ENCODE data around the gene PPP2CA. TPM values are rescaled to one million over a fixed set of nuclear protein-coding genes. Genes with fewer than 3 reads are reported as not detected.
"Not testable (repeated sequence)": the region's sequence is repeated elsewhere in the genome, so short reads cannot be mapped to it uniquely, and the experiment has no call there.

Gene PPP2CA
- total RNA-seq, 4 donors from 2014 or later: 42.8 to 227 (median 149) TPM

GRCh38 chr5:134224888-134225779 lies 739 bp downstream of the PPP2CA start:
- H3K36me3 ChIP-seq: peaks cover 0 to 6% (median 0%) of the 10 kb centered on the region in 3 donors
- H3K9me3 ChIP-seq: no peaks in the 10 kb centered on the region
- TF ChIP-seq POLR2A (IDR thresholded peaks at IDR 0.05): no peak
- peak; percentile 15 to 43 (median 31) for TF ChIP-seq CTCF (IDR thresholded peaks at IDR 0.05)
- H3K4me3 ChIP-seq: peak overlapping the region; percentile 78 to 99 (median 93)
- peak overlapping the region; percentile 99 to 100 (median 100) for H3K27ac ChIP-seq
- peaks cover 3 to 54% (median 36%) of the 10 kb centered on the region in 4 donors for H3K4me1 ChIP-seq
- peak; percentile 26 to 27 for DNase-seq (ENCODE audit: low spot score in 2 of 2)
- no peaks in the 10 kb centered on the region for H3K27me3 ChIP-seq
- WGBS, 2 donors: 0 to 1% methylated on average over 8 to 36 of the region's 49 CpGs

- H3K27ac ChIP-seq: peak overlapping the region; percentile 99 to 100 (median 100)
- TF ChIP-seq POLR2A (IDR thresholded peaks at IDR 0.05) (no peak), CTCF (IDR thresholded peaks at IDR 0.05) (no peak)
- no peaks in the 10 kb centered on the region for H3K27me3 ChIP-seq
- peaks cover 3 to 69% (median 49%) of the 10 kb centered on the region in 4 donors for H3K4me1 ChIP-seq
- H3K9me3 ChIP-seq: no peaks in the 10 kb centered on the region
- DNase-seq (ENCODE audit: low spot score in 2 of 2): no peak
- peak overlapping the region; percentile 78 to 99 (median 93) for H3K4me3 ChIP-seq
- 21 to 32% methylated on average over 9 of the region's 9 CpGs for WGBS, 2 donors
- H3K36me3 ChIP-seq: peaks cover 0 to 6% (median 0%) of the 10 kb centered on the region in 3 donors
These were observed 2.2 kb downstream of the PPP2CA start for GRCh38 chr5:134223406-134224248.

DNA sequence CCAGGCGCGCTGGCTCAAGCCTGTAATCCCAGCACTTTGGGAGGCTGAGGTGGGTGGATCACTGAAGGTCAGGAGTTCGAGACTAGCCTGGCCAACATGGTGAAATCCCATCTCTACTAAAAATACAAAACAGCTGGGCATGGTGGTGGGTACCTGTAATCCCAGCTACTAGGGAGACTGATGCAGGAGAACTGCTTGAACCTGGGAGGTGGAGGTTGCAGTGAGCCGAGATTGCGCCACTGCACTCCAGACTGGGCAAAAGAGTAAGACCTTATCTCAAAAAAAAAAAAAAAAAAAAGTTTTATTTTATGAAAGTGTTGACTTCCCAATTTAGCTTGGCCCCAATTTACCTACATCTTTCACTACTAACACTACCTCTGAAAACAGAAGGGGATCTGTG lies 4.2 kb downstream of the PPP2CA start:
- H3K4me1 ChIP-seq: peaks cover 3 to 69% (median 40%) of the 10 kb centered on the region in 4 donors
- DNase-seq (ENCODE audit: low spot score in 2 of 2); H3K4me3 ChIP-seq; H3K9me3 ChIP-seq; H3K36me3 ChIP-seq; H3K27me3 ChIP-seq; H3K27ac ChIP-seq: not testable (repeated sequence)
- WGBS, 2 donors: 85 to 92% methylated on average over 5 of the region's 5 CpGs

DNA sequence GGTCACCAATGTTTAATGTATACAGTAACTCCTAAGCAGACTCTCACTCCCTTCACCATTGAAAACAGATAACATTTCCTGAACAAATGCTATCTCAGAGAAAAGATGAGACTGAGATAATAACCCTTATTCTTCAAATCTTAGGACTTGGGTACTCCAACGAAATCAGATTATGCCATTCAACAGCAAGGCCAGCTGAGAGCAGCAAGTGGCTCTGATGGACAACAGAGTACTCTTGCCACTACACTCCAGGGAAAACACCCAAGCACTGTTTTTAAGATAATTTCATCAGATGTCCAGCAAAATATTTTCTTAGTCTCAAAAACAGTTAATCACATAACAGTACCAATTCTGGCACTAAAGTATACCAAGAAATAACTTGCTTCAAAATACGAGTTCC lies 10.1 kb downstream of the PPP2CA start:
- peaks cover 0 to 72% (median 19%) of the 10 kb centered on the region in 4 donors for H3K4me1 ChIP-seq
- H3K27me3 ChIP-seq: no peaks in the 10 kb centered on the region
- no peak for DNase-seq (ENCODE audit: low spot score in 2 of 2)
- H3K36me3 ChIP-seq: peaks cover 0 to 12% (median 0%) of the 10 kb centered on the region in 3 donors
- H3K27ac ChIP-seq: no peak overlapping the region
- TF ChIP-seq POLR2A (IDR thresholded peaks at IDR 0.05): no peak
- no peak for TF ChIP-seq EP300 (IDR thresholded peaks at IDR 0.05)
- no peak for TF ChIP-seq CTCF (IDR thresholded peaks at IDR 0.05)
- no peak overlapping the region for H3K4me3 ChIP-seq
- no peaks in the 10 kb centered on the region for H3K9me3 ChIP-seq
- WGBS, 2 donors: 72 to 75% methylated on average over 2 of the region's 2 CpGs

DNA sequence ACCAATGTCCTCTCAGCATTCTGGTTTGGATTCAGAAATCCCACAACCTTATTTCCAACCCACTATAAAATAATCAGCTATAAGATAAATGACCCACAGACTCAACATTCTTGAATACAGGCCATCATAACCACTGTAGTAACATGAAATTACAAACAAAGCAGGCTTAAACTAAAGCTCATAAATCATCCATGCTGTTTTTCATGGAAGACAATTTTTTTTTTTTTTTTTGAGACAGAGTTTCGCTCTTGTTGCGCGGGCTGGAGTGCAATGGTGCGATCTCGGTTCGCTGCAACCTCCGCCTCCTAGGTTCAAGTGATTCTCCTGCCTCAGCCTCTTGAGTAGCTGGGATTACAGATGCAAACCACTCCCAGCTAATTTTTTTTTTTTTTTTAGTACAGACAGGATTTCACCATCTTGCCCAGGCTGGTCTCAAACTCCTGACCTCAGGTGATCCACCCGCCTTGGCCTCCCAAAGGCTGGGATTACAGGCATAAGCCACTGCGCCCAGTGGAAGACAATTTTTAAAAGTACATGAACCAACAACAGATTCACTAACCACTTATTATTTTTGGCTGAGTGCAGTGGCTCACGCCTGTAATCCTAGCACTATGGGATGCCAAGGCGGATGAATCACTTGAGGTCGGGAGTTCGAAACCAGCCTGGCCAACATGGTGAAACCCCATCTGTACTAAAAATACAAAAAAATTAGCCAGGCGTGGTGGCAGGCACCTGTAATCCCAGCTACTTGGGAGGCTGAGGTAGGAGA lies 14.4 kb downstream of the PPP2CA start:
- not testable (repeated sequence) for H3K27ac ChIP-seq; DNase-seq (ENCODE audit: low spot score in 2 of 2); H3K9me3 ChIP-seq; H3K27me3 ChIP-seq; H3K4me3 ChIP-seq
- Histone ChIP-seq H3K4me1 (peaks cover 0 to 76% (median 8%) of the 10 kb centered on the region in 4 donors), H3K36me3 (peaks cover 0 to 10% (median 0%) of the 10 kb centered on the region in 3 donors)
- 91 to 92% methylated on average over 14 of the region's 14 CpGs for WGBS, 2 donors

All from tibial nerve (tissue), 4 donors.